Naive B cell (primary cell): Measurements from ENCODE around the gene LDLRAD1. TPM values are rescaled to one million over a fixed set of nuclear protein-coding genes. Genes with fewer than 3 reads are reported as not detected.
"Not testable (repeated sequence)": the region's sequence is repeated elsewhere in the genome, so short reads cannot be mapped to it uniquely, and the experiment has no call there.

Experiments used
- ATAC-seq, 2 donors: fragments of 150-1000 bp; cut with Tn5 transposase; 2 replicates each; pipeline ENCODE4 v1.10.0; 2021; ENCODE audit warnings: low read depth in 2 of 2, mild to moderate bottlenecking in 2 of 2, moderate library complexity in 2 of 2
- DNase-seq: peaks from one replicate; pipeline ENCODE4 v3.0.0; 2022
- H3K27ac Mint-ChIP-seq, 6 donors: one replicate each; pipeline ENCODE4 v1.8.0; 2020 to 2022; ENCODE audit warnings: mild to moderate bottlenecking in 6 of 6, mixed read lengths in 6 of 6, moderate library complexity in 5 of 6, inconsistent platforms in 2 of 6
- H3K27me3 Mint-ChIP-seq, 3 donors: one replicate each; pipeline ENCODE4 v1.8.0; 2021 to 2022; ENCODE audit warnings: mixed read lengths in 3 of 3, mild to moderate bottlenecking in 1 of 3
- H3K36me3 Mint-ChIP-seq, 2 donors: one replicate each; pipeline ENCODE4 v1.8.0; 2020 to 2022; ENCODE audit warnings: mixed read lengths in 2 of 2, inconsistent platforms in 1 of 2, mild to moderate bottlenecking in 1 of 2
- H3K4me1 Mint-ChIP-seq, 3 donors: one replicate each; pipeline ENCODE4 v1.8.0; 2020 to 2022; ENCODE audit warnings: mixed read lengths in 3 of 3, inconsistent platforms in 1 of 3, mild to moderate bottlenecking in 1 of 3, moderate library complexity in 1 of 3
- H3K4me3 Mint-ChIP-seq, 8 donors: one replicate each; pipeline ENCODE4 v1.8.0; 2020 to 2022; ENCODE audit warnings: mild to moderate bottlenecking in 8 of 8, mixed read lengths in 8 of 8, moderate library complexity in 8 of 8, inconsistent platforms in 2 of 8
- H3K9me3 Mint-ChIP-seq, 7 donors: one replicate each; pipeline ENCODE4 v1.8.0; 2020 to 2022; ENCODE audit warnings: mixed read lengths in 7 of 7, mild to moderate bottlenecking in 5 of 7, inconsistent platforms in 2 of 7, moderate library complexity in 1 of 7
- polyA plus RNA-seq, 6 donors: library from polyadenylated mRNA; unstranded; fragments of 300-500 nt; fragmentation: Illumina TruSeq; gene quantifications; one replicate each; pipeline ENCODE4 v1.2.3, GENCODE V29; 2021; ENCODE audit warnings: low read depth in 6 of 6

Gene LDLRAD1
- polyA plus RNA-seq, 6 donors from 2014 or later = not detected

DNA sequence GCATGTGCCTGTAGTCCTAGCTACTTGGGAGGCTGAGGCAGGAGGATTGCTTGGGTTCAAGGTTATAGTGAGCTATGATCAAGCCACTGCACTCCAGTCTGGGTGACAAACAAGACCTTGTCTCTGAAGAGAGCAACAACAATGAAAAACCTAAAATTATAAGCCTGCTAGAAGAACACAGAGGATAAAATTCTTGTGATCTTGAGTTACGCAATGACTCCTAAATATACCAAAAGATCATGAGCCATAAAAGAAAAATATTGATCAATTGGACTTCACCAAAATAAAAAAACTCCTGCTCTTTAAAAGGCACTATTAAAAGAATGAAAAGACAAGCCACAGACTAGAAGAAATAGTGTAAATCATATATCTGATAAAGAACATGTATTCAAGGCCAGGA lies 22.3 kb downstream of the LDLRAD1 start:
- Mint-ChIP-seq H3K4me3 (no peak overlapping the region), H3K36me3 (peaks cover 0 to 5% of the 10 kb centered on the region in 2 donors), H3K4me1 (no peaks in the 10 kb centered on the region), H3K27me3 (no peaks in the 10 kb centered on the region), H3K9me3 (peaks cover 0 to 14% (median 2%) of the 10 kb centered on the region in 7 donors), H3K27ac (no peak overlapping the region)
- DNase-seq = no peak
- no peak for ATAC-seq

DNA sequence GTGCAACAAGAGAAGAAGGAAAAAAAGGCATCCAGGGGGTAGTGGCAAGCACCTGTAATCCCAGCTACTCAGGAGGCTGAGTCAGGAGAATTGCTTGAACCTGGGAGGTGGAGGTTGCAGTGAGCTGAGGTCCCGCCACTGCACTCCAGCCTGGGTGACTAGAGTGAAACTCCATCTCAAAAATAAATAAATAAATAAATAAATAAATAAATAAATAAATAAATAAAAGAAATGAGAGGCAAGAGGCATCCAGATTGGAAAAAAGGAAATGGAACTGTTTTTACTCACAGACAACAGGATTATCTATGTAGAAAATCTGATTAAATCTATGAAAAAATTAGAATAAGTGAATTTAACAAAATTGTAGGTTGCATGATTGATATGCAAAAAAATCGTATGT lies 23.5 kb downstream of the LDLRAD1 start:
- peaks cover 0 to 14% (median 2%) of the 10 kb centered on the region in 7 donors for H3K9me3 Mint-ChIP-seq
- not testable (repeated sequence) for DNase-seq, H3K27me3 Mint-ChIP-seq, ATAC-seq, H3K4me1 Mint-ChIP-seq, H3K4me3 Mint-ChIP-seq, H3K27ac Mint-ChIP-seq, H3K36me3 Mint-ChIP-seq

DNA sequence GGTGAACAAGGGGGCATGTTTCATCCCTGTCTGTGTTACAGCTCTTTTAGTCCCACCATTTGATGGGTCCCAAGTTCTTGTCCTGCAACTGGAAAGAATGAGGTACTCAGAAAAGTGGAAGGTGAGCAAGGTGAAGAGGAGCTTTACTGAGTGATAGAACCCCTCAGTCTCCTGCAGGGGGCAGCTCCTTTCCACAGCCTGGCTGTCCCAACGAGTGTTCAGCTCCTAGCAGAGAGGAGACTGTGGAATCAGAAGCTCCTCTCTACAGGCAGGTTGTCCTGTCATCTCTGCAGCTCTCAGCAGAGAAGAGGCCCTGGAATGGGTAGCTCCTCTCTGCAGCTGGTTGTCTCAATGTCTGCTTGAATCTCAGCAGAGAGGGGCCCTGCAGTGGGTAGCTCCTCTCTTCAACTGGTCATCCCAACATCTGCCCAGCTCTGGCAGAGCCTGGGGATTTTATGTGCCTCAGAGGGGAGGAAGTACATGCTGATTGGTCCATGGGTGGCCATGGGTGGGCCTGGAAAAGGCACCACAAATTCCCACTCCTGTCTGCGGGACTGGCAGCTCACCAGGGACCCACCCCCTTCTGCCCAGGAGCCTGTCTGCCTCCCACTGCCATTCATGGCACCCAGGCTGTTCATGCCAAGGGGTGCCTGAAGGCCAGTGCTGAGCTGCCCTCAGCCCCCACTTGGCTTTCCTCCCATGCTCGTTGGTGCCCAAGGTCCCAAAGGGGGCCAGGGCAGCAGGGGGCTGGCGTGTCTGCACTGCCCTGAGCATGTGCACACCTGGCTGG lies 25.7 kb downstream of the LDLRAD1 start:
- H3K27ac Mint-ChIP-seq = no peak overlapping the region
- ATAC-seq (no peak), DNase-seq (no peak)
- no peak overlapping the region for H3K4me3 Mint-ChIP-seq
- H3K9me3 Mint-ChIP-seq = peaks cover 0 to 6% (median 0%) of the 10 kb centered on the region in 7 donors
- no peaks in the 10 kb centered on the region for H3K4me1 Mint-ChIP-seq
- no peaks in the 10 kb centered on the region for H3K27me3 Mint-ChIP-seq
- H3K36me3 Mint-ChIP-seq = peaks cover 0 to 5% of the 10 kb centered on the region in 2 donors

DNA sequence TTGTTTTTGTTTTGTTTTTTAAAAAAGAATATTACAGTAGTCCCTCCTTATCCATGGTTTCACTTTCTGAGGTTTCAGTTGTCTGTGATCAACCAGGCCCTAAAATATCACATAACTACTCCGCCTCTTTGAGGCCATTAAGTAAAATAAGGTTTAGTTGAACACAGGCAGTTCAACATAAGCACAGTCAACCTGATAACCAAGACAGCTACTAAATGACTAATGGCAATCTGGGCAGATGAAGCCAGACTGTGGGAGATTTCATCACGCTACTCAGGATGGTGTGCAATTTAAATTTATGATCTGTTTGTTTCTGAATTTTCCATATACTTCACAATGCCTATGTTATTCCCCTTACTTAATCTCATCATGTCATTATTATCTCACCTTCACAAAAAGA lies 30.1 kb downstream of the LDLRAD1 start:
- Mint-ChIP-seq H3K27me3 (no peaks in the 10 kb centered on the region), H3K4me3 (no peak overlapping the region), H3K4me1 (no peaks in the 10 kb centered on the region), H3K36me3 (peaks cover 0 to 5% of the 10 kb centered on the region in 2 donors), H3K9me3 (peaks cover 0 to 6% (median 0%) of the 10 kb centered on the region in 7 donors), H3K27ac (no peak overlapping the region)
- DNase-seq (no peak), ATAC-seq (no peak)

DNA sequence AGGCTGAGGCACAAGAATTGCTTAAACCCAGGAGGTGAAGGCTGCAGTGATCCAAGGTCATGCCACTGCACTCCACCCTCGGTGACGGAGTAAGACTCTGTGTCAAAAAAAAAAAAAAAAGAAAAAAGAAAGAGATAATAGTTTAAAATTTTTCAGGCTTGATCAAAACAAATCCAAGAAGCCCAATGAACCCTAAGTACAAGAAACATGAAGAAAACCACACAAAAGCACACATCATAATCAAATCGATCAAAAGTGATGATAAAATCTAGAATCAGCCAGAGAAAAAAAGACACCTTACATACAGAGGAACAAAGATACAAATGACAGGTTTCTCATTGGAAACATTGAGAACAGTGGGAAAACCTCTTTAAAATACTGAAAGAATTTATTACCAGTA lies 31.5 kb downstream of the LDLRAD1 start:
- Mint-ChIP-seq H3K4me1 (peaks cover 0 to 5% (median 0%) of the 10 kb centered on the region in 3 donors), H3K4me3 (no peak overlapping the region), H3K27ac (no peak overlapping the region), H3K27me3 (peaks cover 0 to 9% (median 5%) of the 10 kb centered on the region in 3 donors), H3K36me3 (peaks cover 0 to 3% of the 10 kb centered on the region in 2 donors), H3K9me3 (peaks cover 0 to 3% (median 0%) of the 10 kb centered on the region in 7 donors)
- DNase-seq (no peak), ATAC-seq (no peak)

DNA sequence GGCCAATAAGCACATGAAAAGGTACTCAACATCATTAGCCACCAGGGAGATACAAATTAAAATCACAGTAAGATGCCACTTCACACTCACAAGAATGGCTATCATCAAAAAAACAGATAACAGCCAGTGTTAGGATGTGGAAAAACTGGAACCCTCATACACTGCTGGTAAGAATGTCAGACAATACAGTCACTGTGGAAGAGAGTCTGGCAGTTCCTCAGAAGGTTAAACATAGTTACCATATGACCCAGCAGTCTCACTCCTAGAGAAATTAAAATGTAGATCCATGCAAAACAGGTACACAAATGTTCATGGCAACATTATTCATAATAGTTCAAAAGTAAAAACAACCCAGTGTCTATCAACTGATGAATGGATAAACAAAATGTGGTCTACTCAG lies 33.3 kb downstream of the LDLRAD1 start:
- ATAC-seq (no peak), DNase-seq (no peak)
- Mint-ChIP-seq H3K27ac (no peak overlapping the region), H3K27me3 (peaks cover 0 to 13% (median 5%) of the 10 kb centered on the region in 3 donors), H3K4me1 (peaks cover 0 to 7% (median 0%) of the 10 kb centered on the region in 3 donors), H3K9me3 (no peaks in the 10 kb centered on the region), H3K4me3 (no peak overlapping the region), H3K36me3 (no peaks in the 10 kb centered on the region)

DNA sequence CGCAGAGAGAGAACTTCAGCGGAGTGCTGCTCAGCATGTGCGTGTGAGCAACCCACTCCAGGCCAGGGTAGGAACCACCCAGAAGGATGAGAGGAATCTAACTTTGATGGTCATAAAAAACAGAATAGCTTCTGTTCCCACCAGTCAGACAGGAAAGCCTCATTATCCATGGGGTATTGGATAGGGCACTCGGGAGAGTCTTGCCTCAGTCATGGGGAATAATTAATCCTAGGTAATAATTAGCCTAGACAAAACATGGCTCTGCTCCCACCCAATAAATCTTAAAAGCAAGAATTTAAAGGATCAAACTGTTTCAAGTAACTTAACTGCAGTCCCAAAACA lies 35.3 kb downstream of the LDLRAD1 start:
- Mint-ChIP-seq H3K27ac (no peak overlapping the region), H3K36me3 (no peaks in the 10 kb centered on the region), H3K27me3 (peaks cover 0 to 20% (median 5%) of the 10 kb centered on the region in 3 donors), H3K4me3 (no peak overlapping the region), H3K9me3 (no peaks in the 10 kb centered on the region), H3K4me1 (peaks cover 0 to 13% (median 0%) of the 10 kb centered on the region in 3 donors)
- ATAC-seq (no peak), DNase-seq (no peak)

DNA sequence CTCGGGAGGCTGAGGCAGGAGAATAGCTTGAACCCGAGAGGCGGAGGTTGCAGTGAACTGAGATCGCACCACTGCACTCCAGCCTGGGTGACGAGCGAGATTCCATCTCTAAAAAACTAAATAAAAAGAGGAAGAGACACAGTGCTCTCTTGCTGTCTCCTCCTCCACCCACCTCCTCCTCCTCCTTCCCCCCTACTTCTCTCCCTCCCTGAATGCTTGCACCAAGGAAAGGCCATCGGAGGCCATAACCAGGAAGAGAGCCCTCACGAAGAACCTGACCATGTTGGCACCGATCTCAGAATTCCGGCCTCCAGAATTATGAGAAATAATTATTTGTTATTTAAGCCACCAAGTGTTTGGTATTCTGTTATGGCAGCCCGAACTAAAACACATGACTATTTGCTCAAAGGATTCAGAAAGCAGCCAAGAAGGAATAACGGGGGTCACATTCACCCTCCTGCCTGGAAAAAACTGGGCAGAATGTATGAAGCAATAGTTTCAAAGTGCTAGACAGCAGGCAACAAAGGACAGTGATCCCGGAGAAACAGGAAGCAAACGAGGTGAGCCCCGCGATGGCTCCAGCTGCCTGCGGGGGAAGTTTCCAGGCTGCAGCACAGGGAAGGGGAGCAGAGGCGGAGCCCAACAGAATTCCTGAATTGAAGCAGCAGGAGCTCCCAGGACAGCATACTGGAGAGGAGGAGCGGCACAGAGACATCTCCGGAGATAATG lies 35.8 kb downstream of the LDLRAD1 start:
- Mint-ChIP-seq H3K4me1 (peaks cover 0 to 13% (median 0%) of the 10 kb centered on the region in 3 donors), H3K36me3 (no peaks in the 10 kb centered on the region), H3K4me3 (no peak overlapping the region), H3K9me3 (no peaks in the 10 kb centered on the region), H3K27ac (no peak overlapping the region), H3K27me3 (peaks cover 0 to 20% (median 5%) of the 10 kb centered on the region in 3 donors)
- ATAC-seq = no peak
- DNase-seq = no peak

DNA sequence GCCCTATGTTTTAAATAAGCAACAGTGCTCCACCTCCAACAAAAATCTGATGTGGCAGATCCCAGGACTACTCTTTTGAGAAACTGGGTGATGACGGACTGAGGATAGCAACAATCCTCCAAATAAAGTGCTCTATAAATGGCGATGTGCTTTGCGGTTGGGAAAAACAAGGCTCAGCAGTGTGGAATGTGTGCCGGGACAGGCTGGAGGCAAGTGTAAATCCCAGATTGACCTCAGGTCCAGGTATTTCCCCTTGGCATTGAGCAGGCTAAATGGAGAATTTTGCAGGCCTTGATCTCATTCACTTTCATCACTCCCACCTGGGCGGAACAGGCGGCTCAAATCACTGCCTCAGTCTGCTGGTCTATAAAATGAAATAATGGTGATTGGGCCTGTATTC lies 36.8 kb downstream of the LDLRAD1 start:
- no peak for ATAC-seq
- peaks cover 0 to 20% (median 5%) of the 10 kb centered on the region in 3 donors for H3K27me3 Mint-ChIP-seq
- no peaks in the 10 kb centered on the region for H3K36me3 Mint-ChIP-seq
- DNase-seq = no peak
- H3K27ac Mint-ChIP-seq = no peak overlapping the region
- H3K4me3 Mint-ChIP-seq = no peak overlapping the region
- H3K9me3 Mint-ChIP-seq = no peaks in the 10 kb centered on the region
- H3K4me1 Mint-ChIP-seq = peaks cover 0 to 13% (median 0%) of the 10 kb centered on the region in 3 donors

DNA sequence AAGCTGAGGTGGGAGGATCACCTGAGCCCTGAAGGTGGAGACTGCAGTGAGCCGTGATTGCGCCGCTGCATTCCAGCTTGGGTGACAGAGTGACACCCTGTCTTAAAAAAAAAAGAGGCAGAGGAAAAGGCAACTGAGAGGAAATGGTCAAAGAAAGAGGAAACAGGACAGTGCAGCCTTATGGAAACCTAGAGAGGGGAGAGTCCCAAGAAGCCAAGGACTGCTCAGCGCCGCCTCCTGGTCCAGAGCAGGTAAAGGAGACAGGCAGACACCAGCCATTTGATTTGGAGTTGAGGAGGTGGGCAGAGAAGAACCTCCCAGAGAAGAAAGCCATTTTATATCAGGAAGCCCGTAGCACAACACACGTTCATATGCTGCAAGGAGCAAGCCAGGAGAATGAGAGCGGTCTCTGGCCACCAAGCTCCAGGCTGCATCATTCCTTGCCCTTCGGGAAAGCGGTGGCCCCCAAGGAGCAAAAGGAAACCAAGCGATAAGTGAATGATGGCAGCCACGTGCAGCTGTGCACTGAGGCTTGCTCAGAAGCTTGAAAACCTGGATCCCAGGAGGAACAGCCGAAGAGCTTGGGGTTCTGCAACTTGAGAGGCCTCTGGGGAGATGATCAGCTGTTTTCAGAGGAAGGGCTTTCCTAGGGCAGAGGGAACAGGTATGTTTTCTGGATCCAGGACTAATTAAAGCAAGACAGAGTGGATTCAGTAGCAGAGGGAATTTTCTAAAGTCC lies 38.1 kb downstream of the LDLRAD1 start:
- DNase-seq (no peak), ATAC-seq (no peak)
- Mint-ChIP-seq H3K27ac (peak overlapping the region in 1 of 6 donors; percentile 51), H3K9me3 (no peaks in the 10 kb centered on the region), H3K4me3 (no peak overlapping the region), H3K4me1 (peaks cover 0 to 13% (median 0%) of the 10 kb centered on the region in 3 donors), H3K36me3 (no peaks in the 10 kb centered on the region), H3K27me3 (peaks cover 0 to 20% (median 5%) of the 10 kb centered on the region in 3 donors)

DNA sequence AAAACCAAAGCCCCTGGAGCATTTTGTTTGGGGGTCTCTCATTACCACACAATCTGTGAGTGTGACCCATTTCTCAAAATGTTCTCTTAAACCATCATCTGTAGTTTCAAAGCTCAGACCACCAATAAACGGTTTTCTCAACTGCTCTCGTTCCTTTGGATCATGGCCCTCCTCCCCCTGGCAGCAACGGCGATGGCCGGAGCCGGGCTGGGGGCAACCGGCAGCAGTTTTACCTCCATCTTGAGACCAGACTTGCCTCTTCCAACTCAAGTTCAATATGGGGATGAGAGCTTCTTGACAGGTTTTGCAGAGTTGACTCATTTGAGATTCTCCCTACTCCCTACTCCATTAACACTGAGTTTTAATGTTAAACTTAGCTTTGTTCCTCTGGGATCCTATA lies 42.1 kb downstream of the LDLRAD1 start:
- no peak overlapping the region for H3K27ac Mint-ChIP-seq
- peaks cover 0 to 8% (median 0%) of the 10 kb centered on the region in 3 donors for H3K4me1 Mint-ChIP-seq
- no peaks in the 10 kb centered on the region for H3K9me3 Mint-ChIP-seq

DNA sequence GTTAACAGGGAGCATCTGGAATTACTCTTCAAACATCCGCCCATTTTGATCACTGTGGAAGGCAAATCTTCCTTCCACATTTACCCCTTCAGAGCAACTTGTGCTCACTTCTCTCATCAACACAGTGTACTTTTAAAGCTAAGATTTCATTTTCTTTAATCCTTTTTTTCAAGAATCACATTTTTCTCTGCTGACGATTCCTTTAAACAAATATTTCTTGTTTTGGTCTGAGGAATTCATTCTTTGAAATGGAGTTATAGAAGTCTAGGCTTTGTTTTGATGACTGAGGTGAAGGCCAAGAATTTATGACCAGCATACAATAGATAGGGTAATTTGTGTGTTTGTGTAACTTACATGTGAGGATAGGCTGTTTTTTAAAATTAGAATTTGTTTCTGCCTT lies 46.3 kb downstream of the LDLRAD1 start:
- Mint-ChIP-seq H3K27ac (no peak overlapping the region), H3K27me3 (no peaks in the 10 kb centered on the region), H3K9me3 (no peaks in the 10 kb centered on the region), H3K4me3 (no peak overlapping the region), H3K4me1 (no peaks in the 10 kb centered on the region), H3K36me3 (peaks cover 10% of the 10 kb centered on the region in 2 donors)
- DNase-seq (no peak), ATAC-seq (no peak)

More for the DNA sequence above, 42.1 kb downstream of the LDLRAD1 start:
- no peak for ATAC-seq
- H3K4me3 Mint-ChIP-seq = no peak overlapping the region
- H3K27me3 Mint-ChIP-seq = peaks cover 0 to 9% (median 0%) of the 10 kb centered on the region in 3 donors
- DNase-seq = no peak
- peaks cover 4 to 10% of the 10 kb centered on the region in 2 donors for H3K36me3 Mint-ChIP-seq

DNA sequence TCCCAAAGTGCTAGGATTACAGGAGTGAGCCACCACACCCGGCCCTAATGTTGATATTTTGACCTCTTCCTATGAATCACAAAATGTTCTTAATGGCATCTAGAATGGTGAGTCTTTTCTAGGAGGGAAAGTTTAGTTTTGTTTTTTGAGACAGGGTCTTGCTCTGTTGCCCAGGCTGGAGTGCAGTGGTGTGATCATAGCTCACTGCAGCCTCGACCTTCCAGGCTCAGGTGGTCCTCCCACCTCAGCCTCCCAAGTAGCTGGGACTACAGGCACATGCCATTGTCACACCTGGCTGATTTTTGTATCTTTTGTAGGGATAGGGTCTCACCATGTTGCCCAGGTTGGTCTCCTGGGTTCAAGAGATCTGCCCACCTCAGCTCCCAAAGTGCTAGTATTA lies 48.7 kb downstream of the LDLRAD1 start:
- H3K4me1 Mint-ChIP-seq, H3K27me3 Mint-ChIP-seq, DNase-seq, H3K9me3 Mint-ChIP-seq, ATAC-seq, H3K4me3 Mint-ChIP-seq: not testable (repeated sequence)
- H3K27ac Mint-ChIP-seq = peak overlapping the region in 3 of 6 donors; percentile 3 to 63 (median 40)
- peaks cover 14 to 16% of the 10 kb centered on the region in 2 donors for H3K36me3 Mint-ChIP-seq
